Stimulated activated naive CD4-positive, alpha-beta T cell (primary cell): ENCODE measurements around the gene MFAP2.
"Not testable (repeated sequence)": the region's sequence is repeated elsewhere in the genome, so short reads cannot be mapped to it uniquely, and the experiment has no call there.

ENCODE experiments used
- DNase-seq, 6 experiments: peaks; one replicate each; lab custom pipeline; 2025; lab: John Stamatoyannopoulos, UW

The MFAP2 gene

DNA sequence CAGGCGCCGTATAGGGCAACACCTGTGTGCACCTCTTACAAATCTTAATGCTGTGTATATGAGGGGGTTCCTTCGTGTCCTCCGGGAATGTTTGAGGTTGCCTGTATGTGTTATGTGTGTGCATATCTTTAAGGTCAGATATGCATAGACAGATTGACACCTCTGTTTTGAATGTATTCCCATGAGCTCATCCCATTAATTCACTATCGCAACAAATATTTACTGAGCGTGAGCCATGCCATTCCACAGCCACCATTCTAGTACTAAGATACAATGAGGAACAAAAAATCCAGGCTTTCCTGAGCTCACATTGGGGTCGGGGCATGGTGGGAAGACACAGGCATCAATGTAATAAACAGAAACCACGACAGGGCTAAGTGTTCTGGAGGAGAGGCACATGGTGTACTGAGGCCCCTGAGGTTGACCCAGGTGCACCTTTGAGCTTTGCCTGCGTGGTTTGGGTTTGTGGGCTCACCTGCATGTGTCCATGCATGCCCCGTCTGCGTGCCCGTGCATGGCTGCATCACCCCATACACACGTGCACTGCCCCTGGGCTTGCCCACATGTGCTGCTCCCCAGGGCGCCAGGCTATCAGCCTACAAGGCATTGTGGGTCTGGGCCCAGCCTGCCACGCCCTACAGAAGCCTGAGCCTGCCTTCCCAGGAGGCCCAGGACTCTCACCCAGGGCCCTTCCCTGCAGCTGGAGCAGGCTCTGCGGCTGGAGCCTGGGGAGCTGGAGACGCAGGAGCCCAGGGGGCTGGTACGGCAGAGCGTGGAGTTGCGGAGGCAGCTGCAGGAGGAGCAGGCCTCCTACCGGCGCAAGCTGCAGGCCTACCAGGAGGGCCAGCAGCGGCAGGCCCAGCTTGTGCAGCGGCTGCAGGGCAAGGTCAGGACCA, 51.0 kb downstream of the MFAP2 start:
- DNase-seq: not testable (repeated sequence)

DNA sequence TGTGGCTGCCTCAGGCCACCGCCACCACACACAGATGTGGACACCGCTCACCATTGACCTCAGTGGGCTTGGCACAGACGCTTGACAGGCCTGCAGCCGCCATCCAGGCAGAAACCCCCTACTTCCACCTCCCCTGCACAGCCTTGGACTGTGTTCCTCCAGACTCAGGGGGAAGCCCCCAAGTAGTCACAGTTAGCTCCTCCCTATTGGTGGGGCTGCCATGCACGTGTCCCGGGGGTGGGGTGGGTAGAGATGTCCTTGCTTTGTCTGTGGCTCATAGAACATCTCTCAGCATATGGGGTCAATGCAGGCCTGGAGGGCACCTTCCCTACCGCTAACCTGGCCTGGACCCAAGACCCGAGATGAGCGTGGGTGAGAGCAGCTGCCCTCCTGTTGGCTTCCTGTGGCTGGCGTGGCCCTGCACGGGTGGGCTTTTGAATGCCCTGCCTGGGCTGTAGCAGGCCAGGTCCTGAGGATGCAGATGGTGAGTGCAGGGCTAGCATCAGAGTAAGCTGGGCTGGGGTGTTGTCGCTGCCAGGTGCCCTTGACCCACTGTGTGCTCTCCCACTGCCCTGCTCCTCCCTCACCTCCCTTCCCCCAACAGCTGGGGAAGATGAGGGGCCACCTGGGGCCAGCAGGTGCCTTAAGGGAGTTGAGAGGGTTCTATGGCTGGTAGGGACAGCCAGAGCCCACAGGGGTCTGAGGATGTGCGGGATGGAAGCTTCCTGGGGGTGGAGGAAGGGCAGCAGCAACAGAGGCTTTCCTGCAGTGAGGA, 52.5 kb downstream of the MFAP2 start:
- no peak for DNase-seq

DNA sequence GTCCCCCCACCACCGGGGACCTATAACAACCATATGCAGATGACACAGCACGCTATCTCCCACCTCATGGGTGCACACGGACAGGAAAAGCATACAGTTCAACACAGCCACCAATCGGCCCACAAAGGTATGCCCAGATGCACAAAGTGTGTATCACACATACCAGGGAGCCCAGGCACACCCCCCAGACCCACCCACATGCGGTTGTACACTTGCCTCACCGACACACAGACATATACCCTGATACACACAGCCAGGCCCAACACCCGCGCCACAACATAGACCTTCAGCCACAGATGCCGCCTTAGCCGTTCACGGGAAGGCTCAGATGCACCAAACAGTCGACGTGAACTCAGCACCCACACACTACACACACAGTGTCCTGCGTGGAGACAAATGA, 53.2 kb downstream of the MFAP2 start:
- DNase-seq: no peak

DNA sequence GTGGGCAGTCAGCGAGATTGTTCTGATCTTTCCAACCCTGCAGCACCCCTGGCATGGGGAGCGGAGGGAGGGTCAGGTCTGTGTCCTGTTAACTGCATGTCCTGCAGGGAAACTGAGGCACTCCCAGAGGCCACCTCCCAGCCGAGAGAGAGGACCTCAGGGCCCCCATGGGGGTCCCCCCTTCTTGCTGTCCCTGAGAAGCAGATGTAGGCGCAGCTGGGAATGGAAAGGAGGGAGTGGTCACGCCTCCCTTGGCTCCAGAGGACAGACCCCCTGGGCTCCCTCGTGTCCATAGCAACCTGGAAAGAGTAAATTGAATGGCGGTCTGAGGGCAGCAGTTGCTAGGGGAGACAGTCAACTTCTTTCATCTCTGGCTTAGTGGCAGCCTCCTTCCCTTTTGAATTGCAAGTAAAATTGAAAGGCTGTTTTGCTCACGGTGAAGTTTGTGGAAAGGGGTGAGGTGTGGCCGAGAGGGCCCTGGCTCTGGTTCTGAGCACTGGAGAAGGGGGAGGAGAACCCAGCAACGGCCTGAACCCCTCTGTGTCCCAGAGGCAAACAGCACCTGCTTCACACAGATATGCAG, 53.8 kb downstream of the MFAP2 start:
- no peak for DNase-seq

DNA sequence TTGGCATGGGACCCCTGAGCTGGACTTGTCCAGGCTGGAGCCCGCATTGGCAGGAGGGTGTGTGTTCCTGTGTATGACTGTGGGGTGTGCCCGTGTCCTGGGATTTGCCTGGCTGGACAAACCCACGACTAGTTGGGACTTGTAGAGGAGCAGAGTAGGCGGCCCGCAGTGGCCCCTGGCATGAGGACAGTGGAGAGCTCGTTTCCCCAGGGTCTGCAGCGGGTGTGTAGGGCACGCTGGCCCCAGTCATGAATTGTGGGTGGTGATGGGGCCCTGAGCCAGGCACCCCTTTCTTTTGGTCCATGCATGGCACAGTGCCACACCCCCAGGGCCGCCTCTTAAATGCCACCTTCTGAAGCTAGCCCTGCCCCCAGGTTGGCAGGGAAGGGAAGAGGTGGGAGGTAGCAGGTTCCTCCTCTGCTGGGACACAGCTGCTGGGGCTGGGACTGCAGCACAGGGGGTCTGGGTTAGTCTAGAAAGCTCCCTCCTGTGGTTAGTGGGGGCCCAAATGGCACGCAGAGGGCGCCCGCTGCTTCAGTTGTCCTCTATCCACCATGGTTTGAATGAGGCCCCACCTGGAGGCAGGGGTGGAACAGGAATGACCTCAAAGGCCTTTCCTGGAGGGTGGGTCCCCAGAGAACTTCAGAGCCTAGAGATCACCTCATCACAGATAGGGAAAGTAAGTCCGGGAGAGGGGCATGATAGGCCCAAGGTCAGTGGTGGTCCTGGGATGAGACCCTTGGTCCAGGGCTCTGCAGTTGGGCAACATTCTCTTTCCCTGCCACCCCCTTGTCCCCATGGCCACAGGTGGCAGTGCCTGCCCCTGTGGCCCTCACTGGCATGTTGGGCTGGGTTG, 54.6 kb downstream of the MFAP2 start:
- no peak for DNase-seq

DNA sequence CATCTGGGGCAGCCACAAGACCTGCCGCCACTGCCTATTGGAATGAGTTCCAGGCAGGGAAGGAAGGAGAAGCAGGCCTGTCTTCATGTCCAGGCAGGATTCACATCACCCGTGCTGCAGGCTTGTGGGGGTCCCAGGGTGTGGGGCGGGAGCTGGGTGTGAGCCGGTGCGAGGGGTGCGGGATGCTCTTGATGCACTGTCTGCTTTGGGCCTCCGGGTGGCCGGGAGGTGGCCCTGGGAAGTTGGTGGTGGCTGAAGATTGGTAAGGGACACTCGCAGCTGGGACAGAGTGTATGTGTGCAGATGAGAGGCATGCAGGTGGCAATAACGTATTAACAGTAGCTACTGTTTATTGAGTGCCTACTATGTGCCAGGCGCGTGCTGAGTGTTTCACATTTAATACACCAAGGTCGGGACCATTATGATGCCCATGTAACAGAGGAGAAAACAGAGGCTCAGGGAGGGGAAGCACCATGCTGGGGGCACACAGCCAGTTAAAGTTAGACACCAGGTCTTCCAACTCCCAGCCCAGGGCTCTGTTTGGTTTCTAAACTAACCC, 55.4 kb downstream of the MFAP2 start:
- no peak for DNase-seq
